Right lung (tissue), 5 donors: ENCODE measurements around the gene CD300A. TPM values are rescaled to one million over a fixed set of nuclear protein-coding genes. Genes with fewer than 3 reads are reported as not detected.

ENCODE experiments used
- DNase-seq, 2 donors: peaks; one replicate each; pipeline ENCODE4 v3.0.0-alpha.2; 2013
- polyA plus RNA-seq, 5 donors: library from polyadenylated mRNA; unstranded; fragments of 120-200 nt; gene quantifications; one replicate each; pipeline versions ENCODE4 v1.2.1 to v1.2.3, GENCODE V29; 2013; ENCODE audit warnings: inconsistent platforms in 1 of 5, low replicate concordance in 1 of 5; ENCODE audit not compliant: insufficient read length in 5 of 5, insufficient read depth in 1 of 5

CD300A gene
- polyA plus RNA-seq, 5 donors = 1.6 to 3.6 (median 2.1) TPM

GRCh38 chr17:74454197-74455024 is 12.0 kb upstream of the CD300A start:
- DNase-seq = peak; percentile 90 to 93

- no peak for DNase-seq
These were observed 11.3 kb upstream of the CD300A start for GRCh38 chr17:74455025-74455545.

- DNase-seq = no peak
These were observed 10.6 kb upstream of the CD300A start for GRCh38 chr17:74455821-74456220.

- DNase-seq = peak in 1 of 2 donors; percentile 76
These were observed 9.2 kb upstream of the CD300A start for GRCh38 chr17:74457146-74457819.

- no peak for DNase-seq
These were observed 8.6 kb upstream of the CD300A start for GRCh38 chr17:74457820-74458166.

GRCh38 chr17:74458835-74459234 is 7.6 kb upstream of the CD300A start:
- no peak for DNase-seq

- DNase-seq = no peak
These were observed 6.8 kb upstream of the CD300A start for GRCh38 chr17:74459622-74460021.

GRCh38 chr17:74460241-74460640 is 6.2 kb upstream of the CD300A start:
- no peak for DNase-seq

- DNase-seq = no peak
These were observed 5.4 kb upstream of the CD300A start for GRCh38 chr17:74460996-74461395.

- DNase-seq = no peak
These were observed 4.8 kb upstream of the CD300A start for GRCh38 chr17:74461611-74462010.

- DNase-seq = no peak
These were observed 1.6 kb upstream of the CD300A start for GRCh38 chr17:74464730-74465377.

GRCh38 chr17:74465378-74466110 is 890 bp upstream of the CD300A start:
- DNase-seq = no peak

- DNase-seq = no peak
These were observed 372 bp downstream of the CD300A start for GRCh38 chr17:74466828-74467184.

- DNase-seq = no peak
These were observed 952 bp downstream of the CD300A start for GRCh38 chr17:74467221-74467951.

- no peak for DNase-seq
These were observed 4.9 kb downstream of the CD300A start for GRCh38 chr17:74471341-74471740.

GRCh38 chr17:74472890-74473289 is 6.5 kb downstream of the CD300A start:
- no peak for DNase-seq

GRCh38 chr17:74473294-74473693 is 6.9 kb downstream of the CD300A start:
- DNase-seq = no peak

- DNase-seq = no peak
These were observed 7.8 kb downstream of the CD300A start for GRCh38 chr17:74474043-74474792.

- no peak for DNase-seq
These were observed 8.8 kb downstream of the CD300A start for GRCh38 chr17:74475189-74475588.

- no peak for DNase-seq
These were observed 11.0 kb downstream of the CD300A start for GRCh38 chr17:74477411-74477810.
